Uterus (tissue), 2 donors: ENCODE measurements around the gene ADAMTSL1.

Source experiments
- CTCF ChIP-seq, 4 experiments: fragments of 200-600 bp in 2 of 4; fragments of 450-650 bp in 2 of 4; sonication (generic) in 2 of 4; IDR thresholded peaks; one replicate each; pipeline ENCODE4 v1.5.1; 2016 to 2019; ENCODE audit warnings: antibody characterized with exemption in 4 of 4, mild to moderate bottlenecking in 2 of 4, moderate library complexity in 1 of 4
- POLR2A ChIP-seq, 2 donors: fragments of 450-650 bp; IDR thresholded peaks; one replicate each; pipeline ENCODE4 v1.6.1; 2016; ENCODE audit warnings: antibody characterized with exemption in 2 of 2, mild to moderate bottlenecking in 1 of 2, moderate library complexity in 1 of 2

- TF ChIP-seq CTCF (IDR thresholded peaks at IDR 0.05) = no peak
- TF ChIP-seq POLR2A (IDR thresholded peaks at IDR 0.05) = no peak
Measured at GRCh38 chr9:18857334-18857733, 383.4 kb downstream of the ADAMTSL1 start.
